ENCODE measurements around the gene DDN. TPM values are rescaled to one million over a fixed set of nuclear protein-coding genes. Genes with fewer than 3 reads are reported as not detected.

Gene DDN
- total and polyA plus RNA-seq, 10 of the 15 experiments (the other 5 are each of a cell fraction or from before 2014, with no cell fraction given): 0.10 to 13.4 (median 3.7) TPM

DNA sequence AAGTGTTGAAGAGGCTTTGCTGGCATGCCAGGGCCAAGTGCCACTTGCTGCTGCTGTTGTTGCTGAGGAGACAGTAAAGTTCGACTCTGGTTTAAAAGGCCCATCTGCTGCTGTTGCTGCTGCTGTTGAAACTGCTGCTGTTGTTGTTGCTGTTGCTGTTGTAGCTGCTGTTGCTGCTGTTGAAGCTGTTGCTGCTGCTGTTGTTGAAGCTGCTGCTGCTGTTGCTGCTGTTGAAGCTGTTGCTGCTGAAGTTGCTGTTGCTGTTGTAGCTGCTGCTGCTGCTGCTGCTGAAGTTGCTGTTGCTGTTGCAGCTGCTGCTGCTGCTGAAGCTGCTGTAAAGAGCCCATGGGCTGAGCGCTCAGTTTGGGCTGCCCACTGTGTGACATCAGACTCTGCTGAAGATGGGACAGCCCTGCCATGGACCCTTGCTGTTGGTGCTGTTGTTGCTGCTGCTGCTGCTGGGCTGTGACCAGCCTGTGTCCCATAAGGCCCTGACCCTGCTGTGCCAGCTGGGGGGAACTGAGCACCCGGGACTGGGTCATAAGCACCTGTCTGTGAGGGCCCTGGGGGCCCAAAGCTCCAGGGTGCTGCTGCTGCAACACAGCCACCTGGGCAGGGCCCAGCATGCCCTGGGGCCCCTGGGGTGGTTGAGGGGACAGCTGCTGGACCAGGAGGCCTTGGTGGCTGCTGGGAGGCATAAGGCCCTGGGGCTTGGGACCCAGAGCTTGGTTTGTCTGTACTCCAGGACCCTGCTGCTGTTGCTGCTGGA is 33.7 kb upstream of the DDN start:
- Histone ChIP-seq H3K4me1 (ENCODE audit: control insufficient read depth, insufficient read depth, low read length) (no peaks in the 10 kb centered on the region), H3K27me3 (replicated peaks in 1 of 2; ENCODE audit: control insufficient read depth in 2 of 2, insufficient read depth in 2 of 2, low read length in 1 of 2) (no peaks in the 10 kb centered on the region), H4K20me1 (ENCODE audit: control insufficient read depth, insufficient read depth) (no peaks in the 10 kb centered on the region), H3K79me2 (ENCODE audit: control insufficient read depth, insufficient read depth, low read length) (no peaks in the 10 kb centered on the region), H3K36me3 (ENCODE audit: control insufficient read depth in 2 of 2, insufficient read depth in 2 of 2, low read length in 1 of 2) (peaks cover 31 to 42% of the 10 kb centered on the region in 2 experiments), H3K4me2 (ENCODE audit: control insufficient read depth, insufficient read depth) (no peak overlapping the region), H2AFZ (ENCODE audit: control insufficient read depth, low read depth, low read length) (no peak overlapping the region), H3K27ac (ENCODE audit: control insufficient read depth, insufficient read depth) (no peak overlapping the region), H3K9me3 (replicated peaks; ENCODE audit: control insufficient read depth, insufficient read depth, low read length) (no peaks in the 10 kb centered on the region), H3K9ac (ENCODE audit: control insufficient read depth, insufficient read depth, low read length) (no peak overlapping the region), H3K4me3 (no peak overlapping the region)
- BruUV-seq (replicated peaks): no TSS peak
- WGBS (ENCODE audit: insufficient coverage, insufficient replicate concordance, low lambda C conversion rate, missing lambda C conversion rate): 67% methylated on average over 3 of the region's 3 CpGs
- no peak for DNase-seq (ENCODE audit: low read depth, low spot score)
- CTCF ChIA-PET: interaction anchor here (0.6 kb wide), 2 partner anchors 66 to 208 kb away, joined by 3 read pairs; no protein-coding TSS in a partner anchor
- RAD21 ChIA-PET (ENCODE audit: unreplicated experiment): no interaction called here
- intact Hi-C loops (cut with micrococcal nuclease; ENCODE audit: unreplicated experiment) (no loop called here), in situ Hi-C loops (cut with MboI) (no loop called here)
- SMC1A ChIA-PET (ENCODE audit: uncharacterized antibody, unreplicated experiment): no interaction called here
- TF ChIP-seq SRF (IDR thresholded peaks at IDR 0.05; ENCODE audit: low read depth in 2 of 2, low read length in 2 of 2) (no peak), ATF7 (IDR thresholded peaks at IDR 0.05; ENCODE audit: low read depth) (no peak), CEBPB (IDR thresholded peaks at IDR 0.05; ENCODE audit: borderline replicate concordance in 1 of 2, low read depth in 2 of 2, low read length in 2 of 2) (no peak), RCOR1 (conservative IDR thresholded peaks at IDR 0.05; ENCODE audit: low read depth, low read length) (no peak), POLR2AphosphoS5 (IDR thresholded peaks at IDR 0.05; ENCODE audit: low read length) (0 out of 2 replicates have a peak, but pooled peaks have one; percentile 17), POLR2A (IDR thresholded peaks at IDR 0.05; ENCODE audit: low read depth, low read length) (peak; percentile 40)
- FAIRE-seq: no peak
- ATAC-seq: no peak
- POLR2A ChIA-PET: interaction anchor here (0.5 to 1.1 kb wide), 3 partner anchors 13 to 25 kb away, joined by 3 read pairs; no protein-coding TSS in a partner anchor

DNA sequence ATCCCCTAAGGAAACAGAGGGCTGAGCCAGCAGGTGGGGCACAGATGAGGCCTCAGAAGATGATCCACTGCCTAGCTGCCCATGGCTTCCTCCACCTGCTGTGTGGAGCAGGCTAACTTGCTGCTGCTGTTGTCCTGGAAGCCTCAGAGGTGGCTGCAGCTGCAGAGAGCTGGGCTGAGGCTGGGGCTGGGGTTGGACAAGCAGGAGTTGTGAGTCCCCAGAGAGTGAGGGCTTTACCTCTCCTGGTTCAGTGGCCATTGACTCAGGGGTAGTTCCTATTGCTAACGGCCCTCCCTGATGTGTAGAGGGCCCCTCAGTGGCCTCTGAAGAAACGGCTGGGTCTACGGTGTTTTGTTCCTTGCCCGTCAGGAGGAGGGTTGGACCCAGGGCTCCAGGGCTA is 33.1 kb upstream of the DDN start:
- no peak overlapping the region for H3K27ac ChIP-seq (ENCODE audit: control insufficient read depth, insufficient read depth)
- ChIA-PET POLR2A (no interaction called here), CTCF (no interaction called here), SMC1A (ENCODE audit: uncharacterized antibody, unreplicated experiment) (no interaction called here), RAD21 (ENCODE audit: unreplicated experiment) (no interaction called here)
- intact Hi-C loops (cut with micrococcal nuclease; ENCODE audit: unreplicated experiment) (no loop called here), in situ Hi-C loops (cut with MboI) (no loop called here)
- no peaks in the 10 kb centered on the region for H3K79me2 ChIP-seq (ENCODE audit: control insufficient read depth, insufficient read depth, low read length)
- H3K9ac ChIP-seq (ENCODE audit: control insufficient read depth, insufficient read depth, low read length): no peak overlapping the region
- no peak overlapping the region for H3K4me2 ChIP-seq (ENCODE audit: control insufficient read depth, insufficient read depth)
- no peak overlapping the region for H2AFZ ChIP-seq (ENCODE audit: control insufficient read depth, low read depth, low read length)
- BruUV-seq (replicated peaks): no TSS peak
- H3K9me3 ChIP-seq (replicated peaks; ENCODE audit: control insufficient read depth, insufficient read depth, low read length): no peaks in the 10 kb centered on the region
- no peak for DNase-seq (ENCODE audit: low read depth, low spot score)
- 38% methylated on average over 4 of the region's 4 CpGs for WGBS (ENCODE audit: insufficient coverage, insufficient replicate concordance, low lambda C conversion rate, missing lambda C conversion rate)
- H3K27me3 ChIP-seq (replicated peaks in 1 of 2; ENCODE audit: control insufficient read depth in 2 of 2, insufficient read depth in 2 of 2, low read length in 1 of 2): no peaks in the 10 kb centered on the region
- ATAC-seq: no peak; the same call in 2 of the 3 replicates
- H4K20me1 ChIP-seq (ENCODE audit: control insufficient read depth, insufficient read depth): no peaks in the 10 kb centered on the region
- FAIRE-seq: no peak
- H3K4me3 ChIP-seq: no peak overlapping the region
- no peaks in the 10 kb centered on the region for H3K4me1 ChIP-seq (ENCODE audit: control insufficient read depth, insufficient read depth, low read length)
- H3K36me3 ChIP-seq (ENCODE audit: control insufficient read depth in 2 of 2, insufficient read depth in 2 of 2, low read length in 1 of 2): peaks cover 28 to 39% of the 10 kb centered on the region in 2 experiments
- TF ChIP-seq, protein P1, sequence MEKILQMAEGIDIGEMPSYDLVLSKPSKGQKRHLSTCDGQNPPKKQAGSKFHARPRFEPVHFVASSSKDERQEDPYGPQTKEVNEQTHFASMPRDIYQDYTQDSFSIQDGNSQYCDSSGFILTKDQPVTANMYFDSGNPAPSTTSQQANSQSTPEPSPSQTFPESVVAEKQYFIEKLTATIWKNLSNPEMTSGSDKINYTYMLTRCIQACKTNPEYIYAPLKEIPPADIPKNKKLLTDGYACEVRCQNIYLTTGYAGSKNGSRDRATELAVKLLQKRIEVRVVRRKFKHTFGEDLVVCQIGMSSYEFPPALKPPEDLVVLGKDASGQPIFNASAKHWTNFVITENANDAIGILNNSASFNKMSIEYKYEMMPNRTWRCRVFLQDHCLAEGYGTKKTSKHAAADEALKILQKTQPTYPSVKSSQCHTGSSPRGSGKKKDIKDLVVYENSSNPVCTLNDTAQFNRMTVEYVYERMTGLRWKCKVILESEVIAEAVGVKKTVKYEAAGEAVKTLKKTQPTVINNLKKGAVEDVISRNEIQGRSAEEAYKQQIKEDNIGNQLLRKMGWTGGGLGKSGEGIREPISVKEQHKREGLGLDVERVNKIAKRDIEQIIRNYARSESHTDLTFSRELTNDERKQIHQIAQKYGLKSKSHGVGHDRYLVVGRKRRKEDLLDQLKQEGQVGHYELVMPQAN (conservative IDR thresholded peaks at IDR 0.05): no peak
- no peak for TF ChIP-seq ZNF622 (IDR thresholded peaks at IDR 0.05)
- TF ChIP-seq STAT1 (conservative IDR thresholded peaks at IDR 0.05): no peak
- no peak for TF ChIP-seq MYC (IDR thresholded peaks at IDR 0.05; ENCODE audit: insufficient read depth, insufficient read length, insufficient replicate concordance, low read length, severe bottlenecking)
- TF ChIP-seq NBN (IDR thresholded peaks at IDR 0.05): no peak
- TF ChIP-seq ZZZ3 (IDR thresholded peaks at IDR 0.05; ENCODE audit: control insufficient read depth, insufficient read length, low read depth): no peak
- TF ChIP-seq, protein P2, sequence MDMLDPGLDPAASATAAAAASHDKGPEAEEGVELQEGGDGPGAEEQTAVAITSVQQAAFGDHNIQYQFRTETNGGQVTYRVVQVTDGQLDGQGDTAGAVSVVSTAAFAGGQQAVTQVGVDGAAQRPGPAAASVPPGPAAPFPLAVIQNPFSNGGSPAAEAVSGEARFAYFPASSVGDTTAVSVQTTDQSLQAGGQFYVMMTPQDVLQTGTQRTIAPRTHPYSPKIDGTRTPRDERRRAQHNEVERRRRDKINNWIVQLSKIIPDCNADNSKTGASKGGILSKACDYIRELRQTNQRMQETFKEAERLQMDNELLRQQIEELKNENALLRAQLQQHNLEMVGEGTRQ (IDR thresholded peaks at IDR 0.05; ENCODE audit: borderline replicate concordance, low read depth, low read length): no peak
- no peak for TF ChIP-seq HDAC6 (IDR thresholded peaks at IDR 0.05; ENCODE audit: unreplicated experiment)
- TF ChIP-seq HDGF (IDR thresholded peaks at IDR 0.05): no peak
- no peak for TF ChIP-seq NFYA (IDR thresholded peaks at IDR 0.05; ENCODE audit: borderline replicate concordance, low read depth, low read length)
- no peak for TF ChIP-seq CHD4 (IDR thresholded peaks at IDR 0.05)

Data from GM12878 (cell line).